H9 (cell line): ENCODE data around the gene GLT8D1. TPM values are rescaled to one million over a fixed set of nuclear protein-coding genes. Genes with fewer than 3 reads are reported as not detected.

Source experiments
- DNase-seq: peaks from one replicate; pipeline ENCODE4 v3.0.0-alpha.2; 2017
- H2AFZ ChIP-seq: one replicate; pipeline ENCODE4 v1.6.1; 2013; ENCODE audit warnings: mild to moderate bottlenecking, low read length, control low read depth, moderate library complexity
- H2AK5ac ChIP-seq: 2 replicates; pipeline ENCODE4 v1.6.1; 2013; ENCODE audit warnings: low read length, control low read depth, mixed read lengths; ENCODE audit not compliant: insufficient read length
- H2BK120ac ChIP-seq: one replicate; pipeline ENCODE4 v1.6.1; 2013; ENCODE audit warnings: low read depth, mild to moderate bottlenecking, low read length, control low read depth, inconsistent platforms; ENCODE audit not compliant: poor library complexity, severe bottlenecking
- H2BK12ac ChIP-seq: 2 replicates; pipeline ENCODE4 v1.6.1; 2013; ENCODE audit warnings: low read length, control low read depth, mixed read lengths, low read depth; ENCODE audit not compliant: insufficient read length
- H2BK15ac ChIP-seq: 2 replicates; pipeline ENCODE4 v1.6.1; 2013; ENCODE audit warnings: low read depth, low read length, control low read depth
- H2BK20ac ChIP-seq: one replicate; pipeline ENCODE4 v1.6.1; 2013; ENCODE audit warnings: low read depth, mild to moderate bottlenecking, low read length, control low read depth, inconsistent platforms; ENCODE audit not compliant: poor library complexity, severe bottlenecking
- H2BK5ac ChIP-seq: 2 replicates; pipeline ENCODE4 v1.6.1; 2013; ENCODE audit warnings: low read length, control low read depth, mixed read lengths; ENCODE audit not compliant: insufficient read length
- H3K14ac ChIP-seq: 2 replicates; pipeline ENCODE4 v1.6.1; 2013; ENCODE audit warnings: low read length, control low read depth; ENCODE audit not compliant: insufficient read depth
- H3K18ac ChIP-seq: 2 replicates; pipeline ENCODE4 v1.6.1; 2013; ENCODE audit warnings: low read depth, mild to moderate bottlenecking, mixed read lengths, low read length, control low read depth; ENCODE audit not compliant: insufficient read length
- H3K23ac ChIP-seq: 2 replicates; pipeline ENCODE4 v1.6.1; 2013; ENCODE audit warnings: low read length, control low read depth, mixed read lengths, low read depth; ENCODE audit not compliant: insufficient read length
- H3K23me2 ChIP-seq: 2 replicates; pipeline ENCODE4 v1.6.1; 2013; ENCODE audit warnings: low read depth, mild to moderate bottlenecking, mixed read lengths, low read length, control low read depth; ENCODE audit not compliant: insufficient read length, poor library complexity, severe bottlenecking
- H3K27ac ChIP-seq: 2 replicates; pipeline ENCODE4 v1.5.1; 2013; ENCODE audit warnings: low read length, control low read depth, mixed read lengths, low read depth; ENCODE audit not compliant: insufficient read length
- H3K27me3 ChIP-seq: 2 replicates; pipeline ENCODE4 v1.6.1; 2013; ENCODE audit warnings: low read length, control low read depth, inconsistent platforms; ENCODE audit not compliant: insufficient read depth
- H3K4ac ChIP-seq: 2 replicates; pipeline ENCODE4 v1.6.1; 2013; ENCODE audit warnings: low read depth, mild to moderate bottlenecking, control low read depth, inconsistent platforms, low read length, moderate library complexity
- H3K4me1 ChIP-seq: 2 replicates; pipeline ENCODE4 v1.6.1; 2013; ENCODE audit warnings: low read length, control low read depth, inconsistent platforms; ENCODE audit not compliant: insufficient read depth
- H3K4me2 ChIP-seq: 2 replicates; pipeline ENCODE4 v1.6.1; 2013; ENCODE audit warnings: low read length, control low read depth, mixed read lengths; ENCODE audit not compliant: insufficient read length, insufficient read depth
- H3K56ac ChIP-seq: 2 replicates; pipeline ENCODE4 v1.6.1; 2013; ENCODE audit warnings: low read depth, mild to moderate bottlenecking, mixed read lengths, low read length, control low read depth; ENCODE audit not compliant: insufficient read length
- H3K79me1 ChIP-seq: 2 replicates; pipeline ENCODE4 v1.6.1; 2013; ENCODE audit warnings: low read depth, mild to moderate bottlenecking, moderate library complexity, low read length, control low read depth, inconsistent platforms; ENCODE audit not compliant: insufficient read depth, poor library complexity, severe bottlenecking
- H3K79me2 ChIP-seq: 2 replicates; pipeline ENCODE4 v1.6.1; 2013; ENCODE audit warnings: low read length, control low read depth, inconsistent platforms; ENCODE audit not compliant: insufficient read depth
- H3K9ac ChIP-seq: 2 replicates; pipeline ENCODE4 v1.6.1; 2013; ENCODE audit warnings: low read length, control low read depth, mixed read lengths; ENCODE audit not compliant: insufficient read length; ENCODE audit errors: extremely low read depth
- H3K9me3 ChIP-seq: one replicate; pipeline ENCODE4 v1.6.1; 2013; ENCODE audit warnings: low read depth, low read length, inconsistent platforms; ENCODE audit not compliant: control insufficient read depth
- H3T11ph ChIP-seq: one replicate; pipeline ENCODE4 v1.6.1; 2013; ENCODE audit warnings: mild to moderate bottlenecking, low read length, control low read depth, inconsistent platforms
- H4K20me1 ChIP-seq: one replicate; pipeline ENCODE4 v1.6.1; 2013; ENCODE audit not compliant: control insufficient read depth, insufficient read length, insufficient read depth
- H4K5ac ChIP-seq: 2 replicates; pipeline ENCODE4 v1.6.1; 2013; ENCODE audit warnings: low read depth, mild to moderate bottlenecking, mixed read lengths, low read length, control low read depth; ENCODE audit not compliant: insufficient read length
- H4K8ac ChIP-seq: replicated peaks from 2 replicates; pipeline ENCODE4 v1.6.1; 2013; ENCODE audit warnings: low read length, control low read depth, mixed read lengths, low read depth; ENCODE audit not compliant: insufficient read length
- H4K91ac ChIP-seq: 2 replicates; pipeline ENCODE4 v1.6.1; 2013; ENCODE audit warnings: low read depth, mild to moderate bottlenecking, moderate library complexity, mixed read lengths, low read length, control low read depth; ENCODE audit not compliant: insufficient read length
- H3K27ac Mint-ChIP-seq, 3 experiments: 2 replicates in 2 of 3; 3 replicates in 1 of 3; pipeline ENCODE4 v1.8.0; 2020 to 2021; ENCODE audit warnings: mixed read lengths in 3 of 3, mild to moderate bottlenecking in 1 of 3, moderate library complexity in 1 of 3
- H3K27me3 Mint-ChIP-seq: 2 replicates; pipeline ENCODE4 v1.8.0; 2021; ENCODE audit warnings: low read depth, mild to moderate bottlenecking, moderate library complexity, mixed read lengths
- H3K36me3 Mint-ChIP-seq, 3 experiments: 2 replicates in 2 of 3; 3 replicates in 1 of 3; pipeline ENCODE4 v1.8.0; 2020 to 2021; ENCODE audit warnings: low read depth in 3 of 3, mixed read lengths in 3 of 3; ENCODE audit not compliant: insufficient read depth in 1 of 3
- H3K4me1 Mint-ChIP-seq, 2 experiments: 2 replicates each; pipeline ENCODE4 v1.8.0; 2020; ENCODE audit warnings: mixed read lengths in 2 of 2
- H3K4me3 Mint-ChIP-seq, 2 experiments: 2 replicates in 1 of 2; 3 replicates in 1 of 2; pipeline ENCODE4 v1.8.0; 2020 to 2021; ENCODE audit warnings: mild to moderate bottlenecking in 2 of 2, mixed read lengths in 2 of 2, moderate library complexity in 1 of 2
- H3K9me3 Mint-ChIP-seq, 2 experiments: 2 replicates in 1 of 2; 3 replicates in 1 of 2; pipeline ENCODE4 v1.8.0; 2020; ENCODE audit warnings: mild to moderate bottlenecking in 2 of 2, mixed read lengths in 2 of 2, moderate library complexity in 1 of 2
- WGBS: extraction: QIAGEN DNeasy Blood & Tissue Kit; methylation state at CpG from one replicate; pipeline ENCODE4 v1.1.7; 2013; ENCODE audit warnings: missing lambda C conversion rate, low lambda C conversion rate, mixed read lengths; ENCODE audit not compliant: insufficient read length; ENCODE audit errors: extremely low coverage; 5-methylcytosine and 5-hydroxymethylcytosine counted together
- total RNA-seq: library from RNA; stranded (reverse); gene quantifications from 2 replicates; pipeline ENCODE4 v1.2.1, GENCODE V29; 2021
- TF ChIP-seq, protein P1 (sequence below): fragments of 200-600 bp; sonication (generic); conservative IDR thresholded peaks from 3 replicates; pipeline ENCODE4 v1.8.0; 2021; ENCODE audit warnings: antibody characterized with exemption, mild to moderate bottlenecking

GLT8D1 gene
- total RNA-seq, 1 experiment from 2014 or later = 39.3 TPM

- WGBS = no CpG with 5 or more reads among the region's 3 CpGs
- H2AFZ ChIP-seq = no peak overlapping the region
- peak overlapping the region in 2 of 3 experiments; percentile 6 to 44; a peak in 1 of 7 replicates for H3K27ac Mint-ChIP-seq
- no peak overlapping the region for H3K4me3 Mint-ChIP-seq
- no peak overlapping the region for H2AK5ac ChIP-seq
- no peak overlapping the region for H2BK20ac ChIP-seq
- H3K23ac ChIP-seq = no peak overlapping the region
- H3K79me2 ChIP-seq = no peaks in the 10 kb centered on the region
- H3K23me2 ChIP-seq = no peaks in the 10 kb centered on the region
- H3K27me3 Mint-ChIP-seq = no peaks in the 10 kb centered on the region
- H3K79me1 ChIP-seq = no peaks in the 10 kb centered on the region
- no peak overlapping the region for H4K91ac ChIP-seq
- TF ChIP-seq, protein P1, sequence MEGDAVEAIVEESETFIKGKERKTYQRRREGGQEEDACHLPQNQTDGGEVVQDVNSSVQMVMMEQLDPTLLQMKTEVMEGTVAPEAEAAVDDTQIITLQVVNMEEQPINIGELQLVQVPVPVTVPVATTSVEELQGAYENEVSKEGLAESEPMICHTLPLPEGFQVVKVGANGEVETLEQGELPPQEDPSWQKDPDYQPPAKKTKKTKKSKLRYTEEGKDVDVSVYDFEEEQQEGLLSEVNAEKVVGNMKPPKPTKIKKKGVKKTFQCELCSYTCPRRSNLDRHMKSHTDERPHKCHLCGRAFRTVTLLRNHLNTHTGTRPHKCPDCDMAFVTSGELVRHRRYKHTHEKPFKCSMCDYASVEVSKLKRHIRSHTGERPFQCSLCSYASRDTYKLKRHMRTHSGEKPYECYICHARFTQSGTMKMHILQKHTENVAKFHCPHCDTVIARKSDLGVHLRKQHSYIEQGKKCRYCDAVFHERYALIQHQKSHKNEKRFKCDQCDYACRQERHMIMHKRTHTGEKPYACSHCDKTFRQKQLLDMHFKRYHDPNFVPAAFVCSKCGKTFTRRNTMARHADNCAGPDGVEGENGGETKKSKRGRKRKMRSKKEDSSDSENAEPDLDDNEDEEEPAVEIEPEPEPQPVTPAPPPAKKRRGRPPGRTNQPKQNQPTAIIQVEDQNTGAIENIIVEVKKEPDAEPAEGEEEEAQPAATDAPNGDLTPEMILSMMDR = no peak
- no peaks in the 10 kb centered on the region for H3K9me3 ChIP-seq
- H3K9ac ChIP-seq = no peak overlapping the region
- no peaks in the 10 kb centered on the region; a peak in 1 of 5 replicates for H3K9me3 Mint-ChIP-seq
- no peak overlapping the region for H3K27ac ChIP-seq
- H3T11ph ChIP-seq = no peak overlapping the region
- H3K56ac ChIP-seq = no peak overlapping the region
- H3K14ac ChIP-seq = no peak overlapping the region
- H3K4me1 Mint-ChIP-seq = peaks cover 6% of the 10 kb centered on the region in 2 experiments
- H3K4ac ChIP-seq = no peak overlapping the region
- H2BK15ac ChIP-seq = no peak overlapping the region
- H3K4me1 ChIP-seq = no peaks in the 10 kb centered on the region
- H2BK5ac ChIP-seq = no peak overlapping the region
- peaks cover 15 to 81% (median 44%) of the 10 kb centered on the region in 3 experiments; a peak in 6 of 7 replicates for H3K36me3 Mint-ChIP-seq
- H3K18ac ChIP-seq = no peak overlapping the region
- DNase-seq = no peak
- no peak overlapping the region for H2BK12ac ChIP-seq
- H4K5ac ChIP-seq = no peak overlapping the region
- H3K4me2 ChIP-seq = no peak overlapping the region
- no peaks in the 10 kb centered on the region for H4K20me1 ChIP-seq
- no peak overlapping the region for H2BK120ac ChIP-seq
- no peak overlapping the region for H4K8ac ChIP-seq
- no peaks in the 10 kb centered on the region for H3K27me3 ChIP-seq
Observed at GRCh38 chr3:52655895-52656294, 49.7 kb downstream of the GLT8D1 start.
